DMS53 (cell line): ENCODE data around the gene CSTPP1.

Experiments
- DNase-seq: peaks from one replicate; lab custom pipeline; 2025; lab: John Stamatoyannopoulos, UW

Gene CSTPP1, protein sequence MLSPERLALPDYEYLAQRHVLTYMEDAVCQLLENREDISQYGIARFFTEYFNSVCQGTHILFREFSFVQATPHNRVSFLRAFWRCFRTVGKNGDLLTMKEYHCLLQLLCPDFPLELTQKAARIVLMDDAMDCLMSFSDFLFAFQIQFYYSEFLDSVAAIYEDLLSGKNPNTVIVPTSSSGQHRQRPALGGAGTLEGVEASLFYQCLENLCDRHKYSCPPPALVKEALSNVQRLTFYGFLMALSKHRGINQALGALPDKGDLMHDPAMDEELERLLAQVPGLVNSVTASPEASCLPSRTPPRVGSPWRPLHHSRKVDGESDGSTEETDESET

DNA sequence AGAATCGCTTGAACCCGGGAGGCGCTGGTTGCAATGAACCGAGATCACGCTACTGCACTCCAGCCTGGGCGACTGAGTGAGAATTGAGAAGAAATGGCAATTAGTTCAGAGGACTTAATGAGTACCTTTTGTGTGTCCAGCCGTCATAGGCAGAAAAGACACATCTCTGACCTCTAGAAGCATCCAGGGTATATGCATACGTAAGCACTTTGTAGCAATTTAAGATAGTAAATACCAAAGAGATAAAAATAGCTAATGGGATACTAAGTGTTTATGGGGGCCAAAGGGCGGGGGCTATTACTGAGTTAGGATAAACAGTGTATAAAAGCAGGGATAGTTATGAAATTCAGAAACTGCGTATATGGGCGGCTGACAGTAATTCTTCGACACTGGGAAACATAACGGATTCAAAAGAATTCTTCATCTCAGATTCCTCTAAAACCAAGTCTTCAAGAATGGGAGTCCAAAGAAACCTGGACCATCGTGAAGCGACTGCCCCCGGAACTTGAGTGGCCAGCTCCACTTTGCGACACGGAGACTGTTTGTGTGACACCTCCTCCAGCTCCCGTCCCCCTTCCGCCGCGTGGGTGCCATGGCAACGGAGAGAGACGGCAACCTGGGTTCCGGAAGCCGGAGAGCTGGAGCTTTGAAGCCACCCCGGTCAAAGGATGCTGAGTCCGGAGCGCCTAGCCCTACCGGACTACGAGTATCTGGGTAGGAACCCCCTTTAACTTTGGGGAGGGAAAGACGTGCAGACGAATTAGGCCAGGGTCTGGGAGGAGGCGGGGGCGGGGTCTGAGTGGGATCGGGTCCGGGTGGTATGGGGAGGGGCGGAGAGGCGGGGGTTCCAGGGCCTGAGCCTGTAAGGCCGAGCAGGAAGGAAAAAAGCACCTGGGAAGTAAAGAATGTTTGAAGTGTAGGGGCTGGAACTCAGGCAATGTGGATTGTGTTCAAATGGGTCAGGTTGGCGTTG lies at the start of gene CSTPP1:
Gene CSTPP1 (plus strand): TSS at position 624 of the 973 bp plus-strand sequence. CDS start 45 bp downstream, at position 669.
- peak; percentile 96 for DNase-seq

DNA sequence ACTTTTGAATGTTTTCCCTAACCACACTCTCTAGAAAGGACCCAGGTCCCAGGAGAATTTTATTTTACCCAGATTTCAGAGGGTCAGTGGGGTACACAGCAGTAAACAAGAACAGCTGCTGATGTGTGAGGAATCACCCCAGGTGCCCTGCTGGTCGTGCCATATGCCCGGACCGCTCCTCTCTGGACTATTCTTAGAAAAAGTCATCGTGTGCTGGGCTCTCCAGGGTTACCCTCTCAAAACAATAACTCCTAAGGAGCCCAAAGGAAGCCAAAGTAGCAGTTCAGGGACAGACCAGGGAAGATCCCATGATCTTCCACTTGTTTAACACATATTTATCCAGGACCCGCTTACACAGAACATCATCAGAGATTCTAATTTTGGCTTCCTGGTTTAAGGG lies 47.9 kb upstream of the CSTPP1 start:
- DNase-seq = no peak

DNA sequence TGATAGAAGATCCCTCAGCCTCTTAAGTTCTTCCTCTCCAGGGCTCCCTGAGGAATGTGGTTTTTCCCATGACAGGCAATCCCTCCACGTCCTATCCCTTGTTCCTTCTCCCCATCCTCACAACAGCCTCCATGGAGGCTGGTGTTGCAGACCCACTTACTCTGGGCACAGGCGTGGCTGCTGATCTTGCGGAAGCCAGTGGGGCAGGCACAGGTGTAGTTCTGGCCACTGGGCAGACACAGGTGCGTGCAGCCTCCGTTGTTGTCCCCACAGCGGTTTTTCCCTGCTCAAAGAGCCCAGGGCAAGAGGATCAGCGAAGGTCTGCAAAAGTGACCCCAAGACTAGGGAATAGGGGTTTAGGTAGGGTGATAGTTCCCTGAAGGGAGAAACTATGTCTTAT lies 47.3 kb upstream of the CSTPP1 start:
- no peak for DNase-seq

DNA sequence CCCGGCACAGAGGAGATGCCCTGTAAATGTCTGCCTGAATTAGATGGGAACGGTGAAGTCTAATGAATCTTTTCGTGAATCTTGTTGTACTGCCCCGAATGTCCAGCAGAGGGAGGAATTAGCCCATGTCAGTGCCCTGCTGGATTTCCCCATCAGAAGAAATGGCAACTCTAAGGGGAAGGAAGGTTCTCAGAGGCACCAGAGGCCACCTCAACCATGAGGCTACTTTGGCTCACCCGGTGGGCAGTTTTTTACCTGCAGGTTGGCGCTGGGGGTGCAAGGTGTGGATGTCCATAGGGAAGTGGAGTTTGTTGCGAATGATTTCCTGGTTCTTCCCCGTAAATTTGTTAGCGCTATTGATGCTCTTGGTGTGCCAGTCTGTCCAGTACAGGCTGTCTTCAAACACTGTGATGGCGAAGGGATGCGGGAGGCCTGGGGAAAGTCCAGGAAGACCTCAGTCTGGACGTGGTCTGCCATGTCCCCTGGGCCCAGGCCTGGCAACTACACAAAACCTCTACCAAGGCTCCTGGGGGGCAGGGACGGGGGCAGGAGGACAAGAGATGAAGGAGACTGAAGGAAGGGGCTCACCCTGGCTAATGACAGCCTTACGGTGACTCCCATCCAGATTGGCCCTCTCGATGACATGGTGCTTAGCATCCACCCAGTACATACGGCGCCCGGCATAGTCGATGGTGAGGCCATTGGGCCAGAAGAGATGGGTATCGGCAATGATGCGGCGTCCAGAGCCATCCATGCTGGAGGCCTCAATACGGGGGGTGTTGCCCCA lies 46.7 kb upstream of the CSTPP1 start:
- peak; percentile 77 for DNase-seq

DNA sequence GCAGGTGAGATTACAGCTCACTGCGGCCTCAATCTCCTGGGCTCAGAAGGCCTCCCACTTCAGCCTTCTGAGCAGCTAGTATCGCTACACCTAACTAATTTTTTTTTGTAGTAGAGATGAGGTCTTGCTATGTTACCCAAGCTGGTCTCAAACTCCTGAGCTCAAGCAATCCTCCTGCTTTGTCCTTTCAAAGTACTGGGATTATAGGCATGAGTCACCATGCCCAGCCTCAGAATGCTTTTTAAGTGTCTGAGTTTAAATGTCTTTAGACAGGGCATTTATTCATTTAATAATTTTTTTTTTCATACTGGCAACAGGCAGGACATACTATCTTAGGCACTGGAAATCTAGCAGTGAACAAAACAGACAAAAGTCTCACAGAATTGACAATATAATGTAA lies 45.9 kb upstream of the CSTPP1 start:
- DNase-seq = peak; percentile 5

DNA sequence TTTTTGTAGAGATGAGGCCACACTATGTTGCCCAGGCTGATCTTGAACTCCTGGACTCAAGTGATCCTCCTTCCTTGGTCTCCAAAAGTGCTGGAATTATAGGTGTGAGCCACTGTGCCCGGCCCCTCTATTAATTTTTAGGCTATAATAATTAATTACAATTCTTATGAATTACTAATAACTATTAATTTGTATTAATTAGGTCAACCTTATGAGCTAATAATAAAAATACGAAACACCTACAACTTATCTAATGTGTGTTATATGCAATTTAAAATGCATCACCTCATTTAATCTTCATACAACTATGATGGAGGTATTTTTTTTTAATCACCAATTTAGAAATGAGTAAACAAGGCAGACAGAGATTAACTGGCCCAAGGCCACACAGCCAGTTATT lies 44.5 kb upstream of the CSTPP1 start:
- DNase-seq = no peak

DNA sequence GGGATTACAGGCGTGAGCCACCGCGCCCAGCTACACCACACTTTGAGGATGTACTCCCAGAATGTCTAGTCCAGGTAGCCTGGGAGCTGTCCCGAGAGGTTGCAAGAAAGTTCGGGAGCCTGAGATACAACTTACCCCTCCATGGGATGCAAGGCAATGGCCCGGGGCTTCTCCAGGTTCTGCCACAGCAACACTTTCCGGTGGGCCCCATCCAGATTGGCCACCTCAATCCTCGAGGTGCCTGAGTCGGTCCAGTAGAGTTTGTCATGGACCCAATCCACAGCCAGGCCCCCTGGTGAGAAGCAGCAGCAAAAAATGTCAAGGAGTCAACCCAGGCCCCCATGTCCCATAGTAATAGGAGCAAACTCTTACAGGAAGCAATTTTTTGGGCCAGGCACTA lies 43.7 kb upstream of the CSTPP1 start:
- no peak for DNase-seq

DNA sequence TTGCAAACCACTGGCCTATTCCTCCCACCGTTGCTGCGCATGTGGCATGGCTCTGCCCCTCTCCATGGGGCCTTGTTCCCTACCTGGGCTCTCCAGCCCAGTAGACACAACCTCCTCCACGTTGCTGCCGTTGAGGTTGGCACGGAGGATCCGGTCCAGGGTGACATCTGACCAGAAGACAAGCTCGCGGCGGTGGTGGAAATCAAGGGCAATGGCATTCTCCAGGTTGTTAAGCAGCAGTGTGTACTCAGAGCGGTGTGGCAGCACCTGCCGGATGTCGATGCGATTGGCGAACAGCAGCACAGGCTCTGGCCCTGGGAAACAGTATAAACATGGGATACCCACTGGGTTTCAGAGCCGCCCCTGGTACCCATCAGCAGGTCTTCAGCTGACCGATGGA lies 42.1 kb upstream of the CSTPP1 start:
- peak; percentile 12 for DNase-seq

DNA sequence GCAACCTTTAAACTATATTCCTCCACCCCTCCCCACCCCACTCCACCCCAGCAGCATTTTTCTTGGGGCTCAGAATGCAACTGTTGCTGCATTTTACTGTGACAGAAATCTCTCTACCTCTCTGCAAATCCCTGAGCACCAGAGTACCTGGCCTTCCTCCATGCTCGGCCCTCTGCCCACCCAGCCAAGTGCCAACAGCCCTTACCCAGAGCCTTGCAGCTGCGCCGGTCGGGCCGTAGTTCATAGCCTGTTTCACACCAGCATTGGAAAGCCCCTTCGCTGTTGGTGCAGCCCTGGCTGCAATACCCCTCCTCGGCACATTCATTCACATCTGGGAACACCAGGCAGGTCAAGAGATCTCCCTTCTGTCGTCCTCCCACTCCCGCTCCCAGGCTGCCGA lies 41.6 kb upstream of the CSTPP1 start:
- no peak for DNase-seq

DNA sequence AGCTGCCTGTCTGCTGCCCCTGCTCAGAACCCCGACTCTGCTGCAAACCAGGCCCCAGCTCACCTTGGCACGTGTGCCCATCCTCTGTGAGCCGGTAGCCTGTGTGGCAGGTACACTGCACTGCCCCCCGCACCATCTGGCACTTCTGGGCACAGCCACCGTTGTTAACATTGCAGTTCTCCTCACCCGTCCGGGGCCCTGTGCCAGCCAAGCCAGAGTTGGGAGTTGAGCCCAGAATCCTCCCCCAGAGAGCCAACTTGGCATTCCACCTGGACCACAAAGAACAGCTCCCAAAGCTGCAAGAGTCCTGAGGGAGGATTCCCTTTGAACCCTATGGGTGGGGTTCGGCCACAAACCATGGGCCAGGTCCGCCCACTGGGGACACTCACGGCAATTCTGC lies 40.7 kb upstream of the CSTPP1 start:
- no peak for DNase-seq

DNA sequence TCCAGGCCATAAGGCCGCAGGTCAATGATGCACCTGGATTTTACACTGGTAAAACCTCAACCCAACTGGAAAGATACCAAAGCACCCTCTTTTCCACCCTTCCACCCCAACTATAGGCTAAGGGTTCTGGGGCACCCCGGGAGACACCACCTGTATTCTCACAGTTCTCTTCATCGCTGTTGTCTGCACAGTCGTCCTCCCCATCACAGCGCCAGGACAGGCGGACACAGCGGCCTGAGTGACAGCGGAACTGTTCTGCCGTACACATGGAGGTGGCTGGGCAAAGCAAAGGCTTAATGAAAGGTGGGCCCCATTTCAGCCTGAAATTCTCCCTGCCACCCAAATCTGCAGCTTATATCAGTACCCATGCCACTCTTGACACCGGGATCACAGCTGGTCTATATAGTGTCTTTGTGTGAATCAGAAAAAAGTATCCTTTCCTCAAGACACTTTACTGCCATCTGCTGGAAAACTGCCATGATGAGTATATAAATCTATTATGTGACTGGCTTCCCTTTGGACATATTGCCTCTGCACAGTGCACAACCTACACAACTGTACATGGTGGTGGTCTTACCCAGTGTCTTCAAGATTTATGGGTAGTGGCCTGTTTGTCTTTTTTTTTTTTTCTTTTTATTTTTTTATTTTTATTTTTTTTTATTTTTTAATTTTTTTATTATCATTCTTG lies 39.7 kb upstream of the CSTPP1 start:
- DNase-seq = peak; percentile 78

DNA sequence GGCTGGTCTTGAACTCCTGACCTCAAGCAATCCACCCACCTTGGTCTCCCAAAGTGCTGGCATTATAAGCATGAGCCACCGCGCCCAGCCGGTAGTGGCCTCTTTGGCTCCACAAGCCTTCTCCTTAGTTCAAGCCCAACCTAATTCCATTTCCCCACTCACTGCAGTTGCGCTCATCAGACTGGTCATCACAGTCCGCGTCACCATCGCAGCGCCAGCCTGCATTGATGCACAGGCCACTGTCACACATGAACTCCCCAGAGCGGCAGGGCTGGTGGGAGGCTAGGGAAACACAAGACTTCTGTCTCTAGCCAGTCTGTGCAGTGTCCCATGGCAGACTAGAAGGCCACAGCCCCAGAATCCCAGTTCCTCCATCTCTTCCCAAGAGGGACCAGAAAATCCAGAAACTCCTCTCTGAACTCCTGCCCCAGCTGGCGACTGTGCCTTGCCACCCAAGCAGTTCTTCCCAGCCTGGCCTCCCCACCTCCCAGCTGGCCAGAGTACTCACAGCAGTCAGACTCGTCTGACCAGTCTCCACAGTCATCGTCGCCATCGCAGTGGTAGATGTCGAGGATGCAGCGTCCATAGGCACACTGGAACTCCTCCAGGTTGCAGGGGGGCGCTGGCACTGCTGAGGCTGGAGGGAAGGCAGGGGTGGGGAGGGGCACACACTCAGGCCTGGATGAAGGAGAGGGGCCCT lies 38.0 kb upstream of the CSTPP1 start:
- peak; percentile 85 for DNase-seq

DNA sequence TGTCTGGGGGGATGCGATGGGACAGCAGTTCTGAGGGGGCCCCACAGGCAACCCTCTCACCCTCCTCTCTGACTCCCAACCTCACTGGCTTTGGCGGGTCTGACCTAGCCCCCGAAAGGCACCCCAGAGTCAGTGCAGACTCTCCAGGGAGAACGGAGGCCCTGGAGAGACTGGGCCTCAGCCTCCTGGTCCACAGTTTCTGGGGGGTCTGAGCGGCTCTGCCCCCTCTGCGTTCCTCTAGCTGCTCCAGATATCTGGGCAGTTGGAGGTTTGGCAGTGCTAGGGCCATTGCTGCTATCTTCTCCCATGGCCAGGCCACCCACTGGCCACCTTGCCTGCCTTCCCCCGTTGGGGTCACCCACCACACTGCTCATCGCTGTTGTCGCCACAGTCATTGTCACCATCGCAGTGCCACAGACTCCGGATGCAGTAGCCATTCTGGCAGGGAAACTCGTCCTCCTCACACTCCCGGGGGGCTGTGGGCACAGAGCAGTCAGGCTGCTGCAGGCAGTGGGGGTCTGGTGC lies 37.0 kb upstream of the CSTPP1 start:
- DNase-seq = no peak

DNA sequence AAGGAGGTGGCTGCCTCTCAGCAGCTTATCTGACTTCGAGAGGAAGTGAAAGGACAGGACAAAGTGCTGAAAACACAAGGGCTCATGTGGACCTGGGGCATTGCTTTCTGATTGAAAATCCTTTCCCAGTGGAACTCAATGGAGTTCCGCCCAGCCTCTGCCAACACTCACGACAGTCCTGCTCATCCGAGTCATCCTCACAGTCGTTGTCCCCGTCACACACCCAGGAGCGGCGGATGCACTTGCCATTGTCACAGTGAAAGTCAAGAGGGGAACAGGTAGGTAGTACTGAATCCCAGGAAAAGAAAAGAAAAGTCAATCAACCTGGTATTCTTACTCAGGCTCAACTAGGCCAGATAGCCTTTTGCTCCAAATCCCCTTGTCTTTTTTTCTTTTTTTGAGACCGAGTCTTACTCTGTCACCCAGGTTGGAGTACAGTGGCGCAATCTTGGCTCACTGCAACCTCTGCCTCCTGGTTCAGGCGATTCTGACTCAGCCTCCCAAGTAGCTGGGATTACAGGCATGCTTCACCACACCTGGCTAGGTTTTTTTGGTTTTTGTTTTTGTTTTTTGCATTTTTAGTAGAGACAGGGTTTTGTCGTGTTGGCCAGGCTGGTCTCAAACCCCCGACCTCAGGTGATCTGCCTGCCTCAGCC lies 36.3 kb upstream of the CSTPP1 start:
- no peak for DNase-seq

DNA sequence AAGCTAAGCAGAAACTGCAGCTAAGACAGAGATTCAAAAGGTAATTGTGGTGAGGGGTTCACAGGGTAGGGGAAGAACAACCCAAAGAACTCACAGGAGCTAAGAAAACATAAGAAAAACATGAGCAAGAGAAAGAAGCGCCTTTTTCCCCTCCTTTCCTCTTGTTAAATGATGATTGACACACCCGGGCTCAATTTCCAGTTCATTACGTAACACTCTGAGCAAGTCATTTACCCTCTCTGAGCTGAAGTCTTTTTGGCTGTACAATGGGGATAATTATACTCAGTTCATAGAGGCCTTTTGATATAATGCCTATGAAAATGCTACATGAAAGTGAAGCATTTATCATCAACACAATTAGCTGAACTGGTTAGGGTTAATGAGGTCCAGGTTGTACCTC lies 35.4 kb upstream of the CSTPP1 start:
- no peak for DNase-seq

DNA sequence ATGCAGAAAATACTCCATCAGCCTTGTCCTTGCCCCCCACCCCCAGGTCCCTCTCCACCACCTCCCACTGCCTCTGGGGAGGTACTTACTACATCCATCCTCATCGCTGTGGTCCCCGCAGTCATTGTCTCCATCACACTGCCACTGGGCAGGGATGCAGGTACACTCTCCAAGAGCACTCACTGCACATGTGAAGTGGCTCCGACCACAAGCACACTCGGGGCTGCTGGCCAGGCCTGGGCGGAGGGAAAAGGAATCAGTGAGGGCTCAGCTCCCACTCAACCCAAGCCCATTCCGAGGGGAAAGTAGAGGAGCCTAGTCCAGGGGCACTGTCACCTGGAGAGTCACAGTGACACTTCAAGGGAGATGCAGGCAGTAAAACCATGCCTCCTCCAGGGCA lies 33.9 kb upstream of the CSTPP1 start:
- no peak for DNase-seq

DNA sequence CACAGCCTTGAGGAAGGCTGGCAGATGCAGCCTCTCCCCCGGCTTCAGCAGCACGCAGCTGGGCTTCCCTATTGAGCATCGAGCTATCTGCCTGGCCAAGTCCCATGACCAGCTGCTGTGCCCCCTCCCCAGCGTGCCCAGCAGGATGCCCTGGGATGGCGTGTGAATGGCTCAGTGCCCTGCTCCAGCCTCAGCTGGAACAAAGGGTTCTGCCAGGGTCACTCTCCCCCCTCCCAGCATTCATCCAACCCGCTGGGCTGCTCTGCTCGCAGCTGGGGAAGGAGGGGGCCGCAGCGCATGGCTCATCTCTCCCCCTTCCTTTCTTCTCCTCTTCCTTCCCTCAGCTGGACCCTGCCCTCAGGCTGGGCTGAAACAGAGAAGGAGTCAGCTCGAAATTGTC lies 32.7 kb upstream of the CSTPP1 start:
- no peak for DNase-seq

DNA sequence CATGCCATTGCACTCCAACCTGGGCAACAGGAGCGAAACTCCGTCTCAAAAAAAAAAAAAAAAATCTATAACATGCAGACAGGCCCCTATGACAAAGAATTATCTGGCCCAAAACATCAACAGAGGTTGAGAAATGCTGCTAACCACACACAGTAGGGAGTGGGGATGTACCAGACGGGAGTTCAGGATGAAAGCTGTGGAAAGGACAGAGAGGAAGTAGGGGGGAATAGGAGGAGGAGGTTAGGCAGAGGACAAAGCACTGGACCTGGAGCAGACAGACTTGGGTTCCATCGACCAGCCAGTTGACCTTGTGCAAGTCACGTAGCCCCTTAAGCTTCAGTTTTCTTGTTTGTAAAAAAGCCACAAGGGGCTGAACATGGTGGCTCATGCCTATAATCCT lies 30.8 kb upstream of the CSTPP1 start:
- no peak for DNase-seq

DNA sequence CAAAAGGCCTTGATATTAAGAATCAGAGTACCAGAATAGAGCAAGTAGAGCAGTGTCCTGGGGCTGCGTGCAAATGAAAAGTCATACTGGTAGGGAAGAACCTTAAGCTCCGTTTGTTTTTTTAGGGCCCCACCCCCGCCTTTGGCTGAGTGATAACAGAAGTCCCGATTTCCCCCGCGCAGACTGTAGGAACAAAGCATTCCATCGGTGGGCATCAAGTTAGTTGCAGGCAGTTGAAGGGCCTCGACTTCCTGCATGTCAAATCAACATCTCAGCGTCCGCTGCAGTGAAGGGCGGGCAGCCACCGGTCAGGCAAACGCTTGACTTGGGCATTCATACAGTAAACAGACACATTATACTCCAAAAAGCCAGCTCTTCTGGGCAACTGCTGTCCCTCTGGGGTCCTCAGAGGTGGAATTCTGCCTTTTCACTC lies 29.9 kb upstream of the CSTPP1 start:
- no peak for DNase-seq

DNA sequence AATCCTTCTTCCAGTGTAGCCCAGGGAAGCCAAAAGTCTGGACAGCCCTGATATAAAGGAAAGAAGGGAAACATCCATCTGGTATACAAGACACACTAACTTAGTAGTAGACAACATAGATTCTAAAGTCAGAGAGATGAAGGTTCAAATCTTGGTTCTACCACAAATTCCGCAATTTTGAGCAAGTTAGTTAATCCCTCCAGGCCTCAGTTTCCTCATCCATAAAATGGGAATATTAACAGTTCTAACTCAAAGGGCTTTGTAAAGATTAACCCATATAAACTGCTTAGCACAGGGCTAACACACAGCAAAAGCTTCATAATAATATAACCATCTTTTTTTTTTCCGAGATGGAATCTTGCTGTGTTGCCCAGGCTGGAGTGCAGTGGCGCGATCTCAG lies 29.0 kb upstream of the CSTPP1 start:
- DNase-seq = no peak
